PFSK-1 (cell line): ENCODE measurements around the gene LIG3.

Source experiments
- FOXP2 ChIP-seq: optimal IDR thresholded peaks from 2 replicates; pipeline ENCODE3; 2011; ENCODE audit warnings: borderline replicate concordance, control low read depth, inconsistent platforms; ENCODE audit not compliant: insufficient read depth; ENCODE audit errors: extremely low read length, extremely low read depth
- POLR2AphosphoS5 ChIP-seq: IDR thresholded peaks from 2 replicates; pipeline ENCODE4 v1.6.1; 2012; ENCODE audit warnings: low read depth, mild to moderate bottlenecking, control low read depth, low read length, moderate library complexity
- REST ChIP-seq, 2 experiments: IDR thresholded peaks; 2 replicates each; pipeline versions ENCODE4 v1.6.1 to v1.8.0; 2011 to 2012; ENCODE audit warnings: low read depth in 2 of 2, low read length in 2 of 2, control low read depth in 1 of 2, inconsistent platforms in 1 of 2, mild to moderate bottlenecking in 1 of 2, moderate library complexity in 1 of 2; ENCODE audit not compliant: insufficient read depth in 1 of 2
- SIN3A ChIP-seq: IDR thresholded peaks from 2 replicates; pipeline ENCODE4 v1.6.1; 2012; ENCODE audit warnings: mild to moderate bottlenecking, low read length, moderate library complexity, borderline replicate concordance; ENCODE audit not compliant: insufficient read depth
- TAF1 ChIP-seq: IDR thresholded peaks from 2 replicates; pipeline ENCODE4 v1.6.1; 2012; ENCODE audit warnings: low read length, control low read depth, borderline replicate concordance; ENCODE audit not compliant: insufficient read depth

Gene LIG3

DNA sequence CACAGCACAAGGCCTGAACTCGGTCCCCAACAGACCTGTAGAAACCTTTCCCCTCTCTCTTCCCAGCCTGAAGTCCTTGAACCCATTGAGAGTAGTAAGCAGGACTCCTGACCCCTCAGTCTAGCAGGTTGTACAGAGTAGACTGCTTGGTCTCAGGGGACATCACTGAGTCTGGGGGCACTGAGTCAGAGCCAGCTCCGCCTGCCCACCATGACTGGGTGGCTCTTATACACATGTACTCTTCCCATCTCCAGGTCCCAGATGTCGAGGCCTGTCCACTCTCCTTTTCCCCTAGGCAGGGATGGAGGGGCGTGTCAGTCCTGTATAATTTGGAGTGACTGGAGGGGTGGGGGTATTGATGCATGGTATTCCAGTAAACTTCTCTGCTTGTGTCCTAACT is 23.5 kb downstream of the LIG3 start:
- no peak for TF ChIP-seq REST (IDR thresholded peaks at IDR 0.05; ENCODE audit: insufficient read depth in 1 of 2, low read depth in 2 of 2, low read length in 2 of 2)
- no peak for TF ChIP-seq SIN3A
- no peak for TF ChIP-seq POLR2AphosphoS5
- no peak for TF ChIP-seq FOXP2
- TF ChIP-seq TAF1 = no peak

GRCh38 chr17:35006345-35006744 is 26.0 kb downstream of the LIG3 start:
- TF ChIP-seq FOXP2 (no peak), TAF1 (no peak), SIN3A (no peak), REST (IDR thresholded peaks at IDR 0.05; ENCODE audit: insufficient read depth in 1 of 2, low read depth in 2 of 2, low read length in 2 of 2) (no peak), POLR2AphosphoS5 (no peak)

DNA sequence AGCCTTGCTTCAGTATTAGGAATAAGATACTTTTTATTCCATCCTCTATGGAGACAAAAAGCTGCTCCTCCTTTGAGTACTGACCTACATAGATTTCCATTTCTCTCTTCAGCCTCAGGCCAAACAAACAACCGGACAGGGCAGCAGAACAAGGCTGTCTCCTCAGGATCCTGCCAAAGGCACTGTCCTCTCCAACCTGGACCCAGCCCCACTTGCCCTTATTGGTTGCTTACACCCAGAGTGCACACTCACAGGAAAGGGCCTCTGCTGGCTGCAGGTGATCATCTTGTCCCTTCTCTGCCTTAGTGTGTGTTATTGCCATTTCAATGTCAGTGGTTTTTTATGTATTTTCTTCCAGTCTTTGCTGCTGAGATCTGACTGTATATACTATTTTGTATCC is 26.6 kb downstream of the LIG3 start:
- TF ChIP-seq FOXP2 (no peak), SIN3A (no peak), TAF1 (no peak), POLR2AphosphoS5 (no peak), REST (IDR thresholded peaks at IDR 0.05; ENCODE audit: insufficient read depth in 1 of 2, low read depth in 2 of 2, low read length in 2 of 2) (no peak)

DNA sequence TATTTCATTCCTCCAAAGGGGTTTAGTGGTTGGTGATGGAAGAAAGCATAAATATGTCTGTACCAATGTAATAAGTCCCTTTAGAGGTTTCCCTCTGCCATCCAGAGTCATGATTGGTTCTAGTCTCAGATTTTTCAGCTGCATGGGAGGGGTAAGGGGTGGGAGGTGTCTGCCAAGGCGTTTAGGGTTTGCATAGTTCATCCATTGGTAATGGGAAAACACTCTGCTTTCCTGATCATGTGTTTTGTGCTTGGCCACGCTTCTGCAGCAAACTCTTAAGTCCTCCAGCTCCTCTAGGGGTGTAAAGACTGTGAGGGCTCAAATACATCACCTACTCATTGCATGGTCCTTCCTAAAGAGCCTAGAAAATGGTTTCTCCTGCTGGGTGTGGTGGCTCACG is 29.8 kb downstream of the LIG3 start:
- TF ChIP-seq POLR2AphosphoS5 (no peak), TAF1 (no peak), SIN3A (no peak), FOXP2 (no peak), REST (IDR thresholded peaks at IDR 0.05; ENCODE audit: insufficient read depth in 1 of 2, low read depth in 2 of 2, low read length in 2 of 2) (no peak)

GRCh38 chr17:35011671-35012216 is 31.4 kb downstream of the LIG3 start:
- no peak for TF ChIP-seq REST (IDR thresholded peaks at IDR 0.05; ENCODE audit: insufficient read depth in 1 of 2, low read depth in 2 of 2, low read length in 2 of 2)
- no peak for TF ChIP-seq FOXP2
- TF ChIP-seq POLR2AphosphoS5 = no peak
- TF ChIP-seq SIN3A = no peak
- no peak for TF ChIP-seq TAF1
